Karpas-422 (cell line): ENCODE data around the gene HPS1. TPM values are rescaled to one million over a fixed set of nuclear protein-coding genes. Genes with fewer than 3 reads are reported as not detected.

ENCODE experiments used
- DNase-seq: peaks from one replicate; pipeline ENCODE4 v3.0.0-alpha.2; 2015
- H2AFZ ChIP-seq: fragments of 200-600 bp; sonication (generic); 2 replicates; pipeline ENCODE4 v1.6.1; 2014; ENCODE audit warnings: antibody characterized with exemption, low read length, mixed read lengths
- H3K27ac ChIP-seq: fragments of 200-600 bp; sonication (generic); 2 replicates; pipeline ENCODE4 v1.5.1; 2014; ENCODE audit warnings: mild to moderate bottlenecking, low read length, moderate library complexity
- H3K27me3 ChIP-seq: fragments of 200-600 bp; sonication (generic); 2 replicates; pipeline ENCODE4 v1.6.1; 2014; ENCODE audit warnings: low read length, mixed read lengths
- H3K36me3 ChIP-seq: fragments of 200-600 bp; sonication (generic); 2 replicates; pipeline ENCODE4 v1.6.1; 2014; ENCODE audit warnings: low read length, mixed read lengths; ENCODE audit not compliant: insufficient read depth
- H3K4me1 ChIP-seq: fragments of 200-600 bp; sonication (generic); 2 replicates; pipeline ENCODE4 v1.6.1; 2014; ENCODE audit warnings: mild to moderate bottlenecking, low read length, mixed read lengths
- H3K4me2 ChIP-seq: fragments of 200-600 bp; sonication (generic); 2 replicates; pipeline ENCODE4 v1.6.1; 2014; ENCODE audit warnings: low read length, low read depth, mild to moderate bottlenecking; ENCODE audit not compliant: poor library complexity, severe bottlenecking
- H3K4me3 ChIP-seq: fragments of 200-600 bp; sonication (generic); 2 replicates; pipeline ENCODE4 v1.5.1; 2014; ENCODE audit warnings: mild to moderate bottlenecking, antibody characterized with exemption, low read length, mixed read lengths
- H3K79me2 ChIP-seq: fragments of 200-600 bp; sonication (generic); 2 replicates; pipeline ENCODE4 v1.6.1; 2014; ENCODE audit warnings: mild to moderate bottlenecking, low read length, mixed read lengths
- H3K9ac ChIP-seq: fragments of 200-600 bp; sonication (generic); 2 replicates; pipeline ENCODE4 v1.6.0; 2014; ENCODE audit warnings: low read length
- H3K9me2 ChIP-seq: fragments of 200-600 bp; sonication (generic), shearing (Covaris generic); replicated peaks from 2 replicates; pipeline ENCODE4 v1.6.0; 2014; ENCODE audit warnings: mild to moderate bottlenecking, low read length, moderate library complexity; ENCODE audit not compliant: insufficient read depth
- H3K9me3 ChIP-seq: fragments of 300-700, 200-600 bp; sonication (generic); 2 replicates; pipeline ENCODE4 v1.6.1; 2014; ENCODE audit warnings: low read length, mixed read lengths
- H4K20me1 ChIP-seq: fragments of 200-600 bp; sonication (generic); 2 replicates; pipeline ENCODE4 v1.6.1; 2014; ENCODE audit warnings: mild to moderate bottlenecking, antibody characterized with exemption, low read length, low read depth; ENCODE audit not compliant: insufficient read depth
- total RNA-seq: library from RNA; depleted of rRNA; stranded (reverse); fragments of >200 nt; shearing (Covaris generic); gene quantifications from 2 replicates; pipeline ENCODE4 v1.2.3, GENCODE V29; 2014; ENCODE audit warnings: low replicate concordance

Gene HPS1
- total RNA-seq, 1 experiment from 2014 or later, result 35.6 TPM

DNA sequence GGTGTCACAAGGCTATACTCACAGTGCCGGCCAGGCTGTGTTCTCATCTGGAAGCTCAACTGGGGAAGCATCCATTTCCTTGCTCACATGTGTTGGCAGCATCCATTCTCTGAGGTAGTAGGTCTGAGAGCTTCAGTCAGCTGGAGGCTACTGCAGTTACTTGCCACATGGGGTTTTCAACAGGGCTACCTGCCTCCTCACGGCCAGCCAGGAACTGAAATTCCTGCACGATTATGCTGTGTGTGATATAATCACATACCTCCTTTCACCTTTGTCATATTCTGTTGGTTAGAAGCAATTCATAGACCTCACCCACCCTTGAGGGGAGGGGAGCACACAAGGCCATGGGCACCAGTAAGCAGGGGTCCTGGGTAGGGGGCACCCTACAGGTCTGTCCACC lies 69.2 kb downstream of the HPS1 start:
- no peaks in the 10 kb centered on the region for H3K36me3 ChIP-seq
- H4K20me1 ChIP-seq, result no peaks in the 10 kb centered on the region
- DNase-seq, result no peak
- H3K27me3 ChIP-seq, result no peaks in the 10 kb centered on the region
- H3K4me2 ChIP-seq, result no peak overlapping the region
- no peaks in the 10 kb centered on the region for H3K4me1 ChIP-seq
- no peak overlapping the region for H3K9ac ChIP-seq
- H2AFZ ChIP-seq, result no peak overlapping the region
- no peak overlapping the region for H3K27ac ChIP-seq
- H3K79me2 ChIP-seq, result no peaks in the 10 kb centered on the region
- H3K9me2 ChIP-seq, result no peaks in the 10 kb centered on the region
- H3K9me3 ChIP-seq, result no peaks in the 10 kb centered on the region
- H3K4me3 ChIP-seq, result no peak overlapping the region

GRCh38 chr10:98377001-98377400 lies 69.7 kb downstream of the HPS1 start:
- no peak overlapping the region for H3K4me3 ChIP-seq
- no peak overlapping the region for H2AFZ ChIP-seq
- H3K79me2 ChIP-seq, result no peaks in the 10 kb centered on the region
- H3K9ac ChIP-seq, result no peak overlapping the region
- H4K20me1 ChIP-seq, result no peaks in the 10 kb centered on the region
- no peaks in the 10 kb centered on the region for H3K9me3 ChIP-seq
- no peaks in the 10 kb centered on the region for H3K9me2 ChIP-seq
- no peak overlapping the region for H3K4me2 ChIP-seq
- no peaks in the 10 kb centered on the region for H3K4me1 ChIP-seq
- no peak overlapping the region for H3K27ac ChIP-seq
- DNase-seq, result no peak
- H3K36me3 ChIP-seq, result no peaks in the 10 kb centered on the region
- H3K27me3 ChIP-seq, result no peaks in the 10 kb centered on the region

DNA sequence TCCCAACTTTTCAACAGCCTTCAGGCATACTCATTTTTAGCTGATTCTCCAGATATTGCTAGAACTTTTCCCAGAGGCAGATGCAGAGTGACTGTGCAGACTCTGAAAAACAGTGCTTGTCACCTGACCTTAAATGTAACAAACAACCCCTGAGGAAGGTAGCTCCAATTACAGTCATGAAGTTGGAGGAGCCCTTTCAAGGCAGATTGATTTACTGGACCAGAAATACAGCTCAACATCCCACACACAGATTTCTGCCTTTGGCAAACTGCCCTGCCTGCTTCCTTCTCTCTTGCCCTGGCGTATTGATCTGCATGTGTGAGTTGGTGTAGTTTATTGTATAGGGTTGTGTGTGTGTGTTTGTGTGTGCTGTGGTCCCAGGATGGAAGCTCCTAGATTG lies 70.2 kb downstream of the HPS1 start:
- Histone ChIP-seq H3K9me2 (no peaks in the 10 kb centered on the region), H3K9me3 (no peaks in the 10 kb centered on the region), H3K27me3 (no peaks in the 10 kb centered on the region), H3K36me3 (no peaks in the 10 kb centered on the region), H3K4me2 (no peak overlapping the region), H3K27ac (no peak overlapping the region), H3K4me3 (no peak overlapping the region), H3K79me2 (no peaks in the 10 kb centered on the region), H3K4me1 (no peaks in the 10 kb centered on the region), H3K9ac (no peak overlapping the region), H2AFZ (no peak overlapping the region), H4K20me1 (no peaks in the 10 kb centered on the region)
- DNase-seq, result no peak

DNA sequence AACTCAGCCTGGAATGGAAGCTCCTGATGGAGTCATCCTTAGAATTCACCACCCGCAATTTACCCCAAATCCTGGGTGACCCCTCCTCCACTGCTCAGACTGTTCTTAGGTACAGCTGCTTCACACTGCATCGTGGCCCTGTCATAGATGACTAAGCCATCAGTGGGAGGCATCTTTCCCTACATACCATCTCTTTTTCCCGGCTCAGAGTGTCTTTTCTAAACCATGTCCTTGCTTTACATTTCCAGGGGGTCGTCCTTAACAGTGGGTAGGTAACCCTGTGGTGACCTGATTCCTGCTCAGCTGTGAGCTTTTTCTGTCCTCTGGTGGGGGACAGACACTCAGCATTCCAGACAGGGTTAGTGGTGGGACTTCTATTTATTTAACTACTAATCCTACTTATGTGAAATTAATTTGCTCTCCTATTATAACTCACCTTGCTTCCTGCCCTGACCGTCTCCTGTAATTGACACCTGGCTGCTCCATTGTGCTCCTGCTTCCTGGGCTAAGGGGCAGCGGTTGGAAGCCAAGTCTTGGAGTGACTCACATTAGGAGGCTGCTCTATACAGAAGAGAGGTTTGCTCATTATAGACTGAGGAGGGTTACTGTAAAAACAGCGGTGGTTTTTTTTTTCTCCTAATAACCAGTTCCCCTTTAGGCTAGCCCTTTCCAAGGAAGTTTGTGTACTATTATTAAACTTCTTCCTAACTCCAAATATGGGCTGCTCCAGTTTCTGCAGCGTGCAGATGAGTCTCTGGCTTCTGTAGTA lies 72.3 kb downstream of the HPS1 start:
- no peaks in the 10 kb centered on the region for H4K20me1 ChIP-seq
- no peaks in the 10 kb centered on the region for H3K4me1 ChIP-seq
- no peaks in the 10 kb centered on the region for H3K36me3 ChIP-seq
- no peak for DNase-seq
- no peaks in the 10 kb centered on the region for H3K27me3 ChIP-seq
- no peaks in the 10 kb centered on the region for H3K79me2 ChIP-seq
- no peaks in the 10 kb centered on the region for H3K9me2 ChIP-seq
- H3K9me3 ChIP-seq, result no peaks in the 10 kb centered on the region
- no peak overlapping the region for H3K27ac ChIP-seq
- H3K4me2 ChIP-seq, result no peak overlapping the region
- H3K9ac ChIP-seq, result no peak overlapping the region
- H3K4me3 ChIP-seq, result no peak overlapping the region
- no peak overlapping the region for H2AFZ ChIP-seq

- H2AFZ ChIP-seq, result no peak overlapping the region
Measured at GRCh38 chr10:98373260-98374040, 73.3 kb downstream of the HPS1 start.

GRCh38 chr10:98370831-98371820 lies 75.6 kb downstream of the HPS1 start:
- Histone ChIP-seq H3K4me3 (no peak overlapping the region), H4K20me1 (no peaks in the 10 kb centered on the region), H3K27ac (no peak overlapping the region), H2AFZ (no peak overlapping the region), H3K4me1 (no peaks in the 10 kb centered on the region), H3K9ac (no peak overlapping the region), H3K79me2 (no peaks in the 10 kb centered on the region), H3K9me2 (no peaks in the 10 kb centered on the region), H3K36me3 (no peaks in the 10 kb centered on the region), H3K4me2 (no peak overlapping the region), H3K9me3 (no peaks in the 10 kb centered on the region), H3K27me3 (no peaks in the 10 kb centered on the region)
- DNase-seq, result no peak

More at GRCh38 chr10:98373260-98374040, 73.3 kb downstream of the HPS1 start:
- Histone ChIP-seq H3K4me2 (no peak overlapping the region), H3K9me2 (no peaks in the 10 kb centered on the region), H3K9ac (no peak overlapping the region), H3K9me3 (no peaks in the 10 kb centered on the region), H3K4me1 (no peaks in the 10 kb centered on the region), H3K27ac (no peak overlapping the region), H4K20me1 (no peaks in the 10 kb centered on the region), H3K27me3 (no peaks in the 10 kb centered on the region), H3K36me3 (no peaks in the 10 kb centered on the region), H3K79me2 (no peaks in the 10 kb centered on the region), H3K4me3 (no peak overlapping the region)
- DNase-seq, result no peak

DNA sequence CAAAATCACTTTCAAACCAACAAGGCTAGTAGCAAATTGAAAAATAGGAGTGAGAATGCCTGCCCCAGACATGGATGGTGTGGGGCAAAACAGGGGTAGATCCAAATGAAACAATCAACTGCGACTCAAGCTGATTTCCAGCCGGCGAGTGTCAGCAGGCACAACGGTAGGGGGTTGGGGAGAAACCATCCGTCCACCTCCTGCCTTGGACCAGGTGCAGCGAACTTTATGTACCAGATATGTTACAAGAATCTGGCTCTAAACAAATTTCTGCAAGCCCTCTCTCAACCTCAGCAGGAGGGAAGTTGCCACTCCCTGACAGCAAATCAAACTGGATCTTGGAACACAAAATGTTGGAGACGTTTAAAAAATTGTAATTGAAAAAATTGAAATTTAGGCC lies 76.9 kb downstream of the HPS1 start:
- H3K27me3 ChIP-seq, result no peaks in the 10 kb centered on the region
- H2AFZ ChIP-seq, result no peak overlapping the region
- DNase-seq, result no peak
- H3K9me2 ChIP-seq, result no peaks in the 10 kb centered on the region
- H3K27ac ChIP-seq, result no peak overlapping the region
- H3K9ac ChIP-seq, result no peak overlapping the region
- no peaks in the 10 kb centered on the region for H4K20me1 ChIP-seq
- no peaks in the 10 kb centered on the region for H3K79me2 ChIP-seq
- H3K9me3 ChIP-seq, result no peaks in the 10 kb centered on the region
- H3K4me2 ChIP-seq, result no peak overlapping the region
- no peaks in the 10 kb centered on the region for H3K4me1 ChIP-seq
- H3K4me3 ChIP-seq, result no peak overlapping the region
- no peaks in the 10 kb centered on the region for H3K36me3 ChIP-seq

DNA sequence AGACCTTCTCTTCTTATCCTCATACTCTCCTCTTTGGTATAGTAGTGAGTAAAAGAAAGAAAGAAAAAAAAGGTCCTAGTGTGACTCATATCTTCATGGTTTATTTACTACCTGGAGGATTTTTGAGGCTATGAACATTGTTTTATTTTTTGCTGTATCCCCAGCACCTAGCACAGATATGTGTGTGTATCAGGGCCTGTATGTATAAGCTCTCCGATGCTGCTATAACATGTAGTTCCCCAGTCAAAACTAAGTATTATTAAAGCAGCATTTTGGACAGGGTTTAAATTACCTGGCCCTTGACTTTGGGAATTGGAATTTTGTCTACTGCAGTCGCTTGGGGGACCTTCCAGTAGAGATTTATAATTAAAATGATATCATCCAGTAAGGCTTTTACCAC lies 78.1 kb downstream of the HPS1 start:
- no peaks in the 10 kb centered on the region for H3K4me1 ChIP-seq
- H3K36me3 ChIP-seq, result no peaks in the 10 kb centered on the region
- H3K9me2 ChIP-seq, result no peaks in the 10 kb centered on the region
- no peak overlapping the region for H3K9ac ChIP-seq
- no peaks in the 10 kb centered on the region for H3K79me2 ChIP-seq
- no peak overlapping the region for H3K4me3 ChIP-seq
- H3K4me2 ChIP-seq, result no peak overlapping the region
- H3K9me3 ChIP-seq, result no peaks in the 10 kb centered on the region
- no peaks in the 10 kb centered on the region for H4K20me1 ChIP-seq
- H2AFZ ChIP-seq, result no peak overlapping the region
- no peaks in the 10 kb centered on the region for H3K27me3 ChIP-seq
- no peak for DNase-seq
- no peak overlapping the region for H3K27ac ChIP-seq
